Fibroblast of the aortic adventitia (primary cell): ENCODE measurements around the gene BEND5. TPM values are rescaled to one million over a fixed set of nuclear protein-coding genes. Genes with fewer than 3 reads are reported as not detected.

ENCODE experiments used
- DNase-seq: peaks from one replicate; pipeline ENCODE4 v3.0.0-alpha.2; 2010; ENCODE audit warnings: low read depth
- H3K4me3 ChIP-seq: 2 replicates; pipeline ENCODE4 v1.5.1; 2011; ENCODE audit warnings: low read depth, mild to moderate bottlenecking, control low read depth, low read length, moderate library complexity
- CTCF ChIP-seq: IDR thresholded peaks from 2 replicates; pipeline ENCODE4 v1.5.1; 2011; ENCODE audit warnings: mild to moderate bottlenecking, low read length, control low read depth, inconsistent platforms; ENCODE audit not compliant: insufficient read depth
- total RNA-seq: library from RNA; depleted of rRNA; stranded (reverse); fragments of >200 nt; gene quantifications from 2 replicates; pipeline ENCODE4 v1.2.3, GENCODE V29; 2012; ENCODE audit warnings: low replicate concordance

Gene BEND5
- total RNA-seq, 1 donor = 0.45 TPM

- no peak for TF ChIP-seq CTCF
- no peak for DNase-seq
- H3K4me3 ChIP-seq = no peak overlapping the region
These were observed 9.2 kb upstream of the BEND5 start for GRCh38 chr1:48785869-48786268.

GRCh38 chr1:48784301-48784700 lies 7.6 kb upstream of the BEND5 start:
- no peak for DNase-seq
- TF ChIP-seq CTCF = no peak
- no peak overlapping the region for H3K4me3 ChIP-seq

DNA sequence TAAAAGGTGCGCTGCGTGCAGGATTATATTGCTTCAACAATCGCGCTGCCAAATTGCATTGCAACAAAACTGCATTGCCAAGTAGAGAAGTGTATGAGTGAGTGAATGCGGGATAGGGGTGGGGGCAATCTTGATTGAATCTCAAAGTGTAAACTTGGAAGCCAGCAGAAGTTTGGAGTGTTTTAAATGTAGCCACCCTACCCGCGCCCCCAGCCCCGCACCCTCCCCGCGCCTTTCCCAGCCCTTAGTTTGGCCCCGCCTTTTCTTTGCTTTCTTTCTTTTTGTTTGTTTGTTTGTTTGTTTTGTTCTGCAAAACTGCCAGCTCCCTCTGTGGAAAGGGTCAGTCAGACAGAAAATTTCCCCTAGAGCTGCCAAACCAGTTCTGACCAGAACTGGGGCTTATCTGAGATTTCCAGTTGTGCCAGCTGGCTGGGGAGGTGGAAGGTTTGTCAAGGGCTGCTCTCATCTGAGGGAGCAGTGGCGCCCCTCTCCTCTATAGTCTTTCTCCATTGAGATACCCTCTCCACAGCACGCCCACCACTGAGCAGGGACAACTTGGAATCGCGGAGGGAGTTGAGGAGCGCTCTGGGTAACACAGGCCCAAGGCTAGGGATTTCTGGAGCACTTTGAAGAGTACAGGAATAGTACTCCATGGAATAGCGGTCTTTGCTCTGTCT lies 666 bp upstream of the BEND5 start:
- TF ChIP-seq CTCF = no peak
- peak overlapping the region; percentile 59 for H3K4me3 ChIP-seq
- DNase-seq = no peak

GRCh38 chr1:48775831-48776392 lies 779 bp downstream of the BEND5 start:
- no peak for DNase-seq
- TF ChIP-seq CTCF = no peak
- H3K4me3 ChIP-seq = peak overlapping the region; percentile 59

GRCh38 chr1:48773133-48773532 lies 3.6 kb downstream of the BEND5 start:
- no peak for TF ChIP-seq CTCF
- no peak for DNase-seq
- no peak overlapping the region for H3K4me3 ChIP-seq

DNA sequence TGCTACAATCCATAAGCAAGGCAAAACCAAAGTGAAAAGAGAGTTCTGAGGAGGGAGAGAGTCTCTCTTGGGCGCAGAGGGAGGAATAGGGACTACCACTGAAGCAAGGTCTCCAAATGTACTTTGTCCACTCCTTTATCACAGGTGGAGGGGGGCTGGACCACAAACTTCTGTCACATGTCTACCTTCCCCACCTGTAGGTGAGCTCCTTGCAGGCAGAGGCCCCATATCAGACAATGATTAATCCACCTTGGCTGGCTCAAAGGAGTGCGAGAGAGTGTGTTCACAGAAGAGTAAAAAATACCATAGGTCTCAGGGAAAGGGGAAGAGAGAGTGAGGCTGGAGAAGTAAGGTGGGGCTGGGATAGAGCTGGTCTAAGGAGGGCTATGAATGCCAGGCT lies 4.5 kb downstream of the BEND5 start:
- no peak for TF ChIP-seq CTCF
- no peak for DNase-seq
- no peak overlapping the region for H3K4me3 ChIP-seq

DNA sequence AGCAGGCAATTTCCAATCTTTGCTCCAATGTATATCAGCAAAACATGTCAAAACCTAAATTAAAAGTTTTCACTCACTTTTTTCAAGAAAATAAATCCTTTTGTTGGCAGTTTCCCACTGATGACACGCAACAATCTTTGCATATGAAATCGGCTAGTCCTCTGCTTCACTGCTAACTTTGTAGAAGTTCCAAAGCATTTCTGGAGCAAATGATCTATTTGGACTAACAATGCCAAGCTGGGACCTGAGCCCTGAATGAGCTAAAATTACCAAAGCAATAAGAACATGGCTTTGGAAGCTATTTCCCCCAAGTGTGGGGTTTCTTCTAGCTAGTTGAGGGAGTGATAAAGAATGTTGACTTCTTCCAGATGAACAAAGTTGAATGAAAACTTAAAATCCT lies 5.1 kb downstream of the BEND5 start:
- TF ChIP-seq CTCF = no peak
- no peak for DNase-seq
- H3K4me3 ChIP-seq = no peak overlapping the region
